GM12892 (cell line): ENCODE results near the gene PDGFB.

ENCODE experiments used
- POLR2A ChIP-seq: IDR thresholded peaks from 2 replicates; pipeline ENCODE4 v1.6.1; 2011; ENCODE audit warnings: low read depth, low read length, control low read depth
- POLR2AphosphoS5 ChIP-seq: IDR thresholded peaks from 2 replicates; pipeline ENCODE4 v1.6.1; 2011; ENCODE audit warnings: low read depth, low read length, control low read depth
- TAF1 ChIP-seq: IDR thresholded peaks from 2 replicates; pipeline ENCODE4 v1.6.1; 2011; ENCODE audit warnings: low read depth, mild to moderate bottlenecking, control low read depth, low read length, borderline replicate concordance

DNA sequence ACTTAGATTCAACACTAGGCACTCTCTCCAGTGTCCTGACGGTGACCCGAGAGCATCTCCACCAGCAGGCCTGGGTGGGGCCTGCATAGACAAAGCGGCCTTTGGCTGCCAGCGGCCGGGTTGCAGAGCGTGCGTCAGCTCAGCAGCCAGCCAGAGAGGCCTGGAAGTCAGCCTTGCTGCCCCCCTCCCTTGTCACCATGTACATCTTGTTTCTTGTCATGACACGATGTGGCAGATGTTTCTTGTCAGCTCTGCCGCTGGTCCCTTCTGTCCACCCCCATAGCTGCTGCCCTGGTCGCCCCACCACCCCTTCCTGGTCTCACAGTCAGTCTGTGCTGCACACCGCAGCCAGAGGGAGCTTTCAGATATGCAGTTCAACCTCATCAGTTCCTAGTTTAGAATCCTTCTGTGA lies 59.2 kb downstream of the PDGFB start:
- no peak for TF ChIP-seq POLR2A
- no peak for TF ChIP-seq POLR2AphosphoS5
- no peak for TF ChIP-seq TAF1
